Right ventricle myocardium inferior (tissue), 1 donor: ENCODE data around the gene COCH. TPM values are rescaled to one million over a fixed set of nuclear protein-coding genes. Genes with fewer than 3 reads are reported as not detected.
"Not testable (repeated sequence)": the region's sequence is repeated elsewhere in the genome, so short reads cannot be mapped to it uniquely, and the experiment has no call there.

Experiments
- ATAC-seq: fragments of 200-7000 bp; cut with Tn5 transposase; one replicate; pipeline ENCODE4 v1.9.1; 2020; ENCODE audit warnings: mild to moderate bottlenecking, moderate library complexity
- DNase-seq: peaks from one replicate; pipeline ENCODE4 v3.0.0; 2021; ENCODE audit errors: missing footprints
- intact Hi-C: fragments of 100-400 bp; cut with DNase I; formaldehyde crosslinking; loops from one replicate; pipeline ENCODE4 v1.11.0; 2022
- total RNA-seq: library from RNA; stranded (reverse); fragmentation: NEBNext Ultra II Directional; extraction: Animal tissue kit (Norgen Biotek cat#: 25700); gene quantifications from one replicate; pipeline ENCODE4 v1.2.1, GENCODE V29; 2021
- donor health status: DM: no; HTN: yes; CAD: no; lungs with severe emphysema.

The COCH gene
- total RNA-seq, 1 donor from 2014 or later = 0.43 TPM

DNA sequence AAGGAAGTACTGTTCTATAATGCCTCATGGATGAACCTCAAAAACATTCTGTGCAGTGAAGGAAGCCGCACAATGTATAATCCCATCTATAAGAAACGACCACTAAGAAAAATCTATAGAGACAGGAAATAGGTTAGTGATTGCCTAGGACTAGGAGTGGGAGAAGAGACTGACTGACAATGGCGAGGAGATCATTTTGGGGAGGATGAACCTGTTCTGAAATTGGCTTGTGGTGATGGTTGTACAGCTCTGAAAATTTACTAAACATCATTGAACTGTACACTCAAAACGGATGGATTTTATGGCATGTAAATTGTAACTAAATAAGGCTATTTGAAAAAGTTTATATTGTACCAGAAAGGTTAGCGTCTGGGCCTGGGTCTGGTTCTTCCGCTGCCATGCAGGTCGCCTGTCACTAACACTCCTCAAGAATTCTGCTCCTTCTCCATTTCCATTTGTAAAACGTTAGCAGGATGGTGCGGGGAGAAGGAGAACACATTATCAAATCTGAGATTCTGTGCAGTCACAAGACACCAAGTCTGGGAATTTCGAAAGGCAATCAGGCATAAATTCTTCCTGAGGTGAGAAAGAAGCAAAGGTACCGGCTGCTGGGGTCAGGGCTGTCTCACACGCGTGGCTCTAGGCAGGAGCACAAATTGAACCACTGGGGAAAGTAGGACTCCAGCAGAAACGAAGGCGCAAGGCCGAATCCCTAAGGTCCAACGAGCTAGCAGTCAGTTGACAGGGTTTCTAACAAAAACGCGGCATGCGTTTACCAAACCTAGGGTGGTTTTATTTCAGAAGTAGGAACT is 845 bp upstream of the COCH start:
- intact Hi-C loops = no loop called here
- ATAC-seq = no peak

DNA sequence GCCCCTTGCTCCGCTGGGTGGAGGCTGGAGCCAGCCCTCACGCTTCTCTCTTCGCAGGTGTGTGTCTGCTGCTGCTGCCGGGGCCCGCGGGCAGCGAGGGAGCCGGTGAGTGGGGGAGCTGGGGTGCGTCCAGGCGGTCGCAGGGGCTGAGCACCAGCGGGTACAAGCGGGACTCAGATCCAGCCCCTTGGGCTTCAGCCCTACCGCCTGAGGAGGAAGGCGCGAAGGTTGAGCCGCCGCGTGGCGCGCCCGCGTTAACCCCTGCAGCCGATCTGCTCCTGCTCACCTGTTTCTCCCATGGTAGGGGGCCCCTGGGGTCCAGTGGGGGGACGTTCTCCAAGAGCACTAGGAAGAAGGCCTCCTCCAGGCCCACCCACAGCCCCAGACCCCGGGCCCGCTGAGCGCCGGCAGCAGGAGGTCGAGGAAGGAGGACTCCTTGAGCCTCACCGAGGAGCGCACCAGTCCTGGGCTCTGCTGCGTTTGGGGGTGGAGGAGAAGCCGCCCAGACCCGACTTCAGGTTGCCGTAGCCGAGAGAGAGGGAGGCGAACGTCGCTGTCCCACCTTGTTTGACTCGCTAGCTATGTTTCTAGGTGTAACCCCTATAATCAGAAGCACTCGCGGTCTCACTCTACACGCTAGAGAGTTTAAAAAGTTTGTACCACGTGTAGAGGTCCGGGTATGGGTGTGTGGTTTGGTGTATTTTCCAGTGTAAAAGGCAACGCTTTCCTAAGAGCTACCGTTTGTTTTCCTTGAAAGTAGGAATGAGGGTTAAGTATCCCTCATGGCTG is 834 bp downstream of the COCH start:
- intact Hi-C loops = no loop called here
- DNase-seq = no peak
- ATAC-seq = peak; percentile 9

More for the DNA sequence above, 845 bp upstream of the COCH start:
- DNase-seq = no peak

DNA sequence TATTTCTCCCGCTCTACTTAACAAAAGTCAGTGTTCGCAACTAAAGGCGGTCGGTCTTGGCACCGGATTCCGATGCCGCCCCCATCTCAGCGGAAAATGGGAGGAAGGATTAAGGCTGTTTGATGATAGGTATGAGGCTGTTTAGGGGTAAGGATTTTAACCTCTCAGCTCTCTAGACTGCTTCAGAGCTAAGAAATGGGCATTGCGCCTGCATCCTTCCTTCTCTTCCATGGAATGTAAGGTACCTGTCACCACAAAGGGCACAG is 1.4 kb downstream of the COCH start:
- ATAC-seq = no peak
- intact Hi-C loops = no loop called here
- no peak for DNase-seq

DNA sequence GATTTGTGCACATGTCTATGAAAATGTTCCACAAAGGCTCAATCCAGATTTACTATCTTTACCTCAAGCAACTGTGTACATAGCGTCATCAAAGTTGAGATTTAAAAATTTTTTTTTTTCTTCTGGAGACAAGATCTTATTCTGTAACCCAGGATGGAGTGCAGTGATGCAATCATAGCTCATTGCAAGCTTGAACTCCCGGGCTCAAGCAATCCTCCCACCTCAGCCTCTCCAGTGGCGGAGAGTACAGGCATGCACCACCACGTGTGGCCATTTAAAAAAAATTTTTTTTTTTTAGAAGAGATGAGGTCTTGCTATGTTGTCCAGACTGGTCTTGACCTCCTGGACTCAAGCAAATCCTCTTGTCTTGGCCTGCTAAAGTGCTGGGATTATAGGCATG is 2.3 kb downstream of the COCH start:
- ATAC-seq (no peak), DNase-seq (no peak)
- intact Hi-C loops = no loop called here

DNA sequence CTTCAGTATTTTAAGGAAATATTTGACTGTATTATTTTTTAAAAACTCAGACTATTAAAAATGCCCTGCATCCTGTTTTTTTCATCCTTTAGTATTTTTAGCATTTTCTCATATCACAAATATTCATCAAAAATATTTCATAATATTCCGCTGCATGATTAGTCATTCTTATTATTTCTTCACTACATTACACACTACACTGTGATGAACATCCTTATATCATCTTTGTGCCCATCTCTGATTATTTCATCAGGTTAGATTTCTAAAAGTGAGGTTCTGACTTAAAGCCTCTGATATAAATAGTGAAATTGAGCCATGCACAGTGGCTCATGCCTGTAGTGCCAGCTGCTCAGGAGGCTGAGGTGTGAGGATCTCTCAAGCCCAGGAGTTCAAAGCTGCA is 8.1 kb downstream of the COCH start:
- DNase-seq (no peak), ATAC-seq (no peak)
- intact Hi-C loops = no loop called here

DNA sequence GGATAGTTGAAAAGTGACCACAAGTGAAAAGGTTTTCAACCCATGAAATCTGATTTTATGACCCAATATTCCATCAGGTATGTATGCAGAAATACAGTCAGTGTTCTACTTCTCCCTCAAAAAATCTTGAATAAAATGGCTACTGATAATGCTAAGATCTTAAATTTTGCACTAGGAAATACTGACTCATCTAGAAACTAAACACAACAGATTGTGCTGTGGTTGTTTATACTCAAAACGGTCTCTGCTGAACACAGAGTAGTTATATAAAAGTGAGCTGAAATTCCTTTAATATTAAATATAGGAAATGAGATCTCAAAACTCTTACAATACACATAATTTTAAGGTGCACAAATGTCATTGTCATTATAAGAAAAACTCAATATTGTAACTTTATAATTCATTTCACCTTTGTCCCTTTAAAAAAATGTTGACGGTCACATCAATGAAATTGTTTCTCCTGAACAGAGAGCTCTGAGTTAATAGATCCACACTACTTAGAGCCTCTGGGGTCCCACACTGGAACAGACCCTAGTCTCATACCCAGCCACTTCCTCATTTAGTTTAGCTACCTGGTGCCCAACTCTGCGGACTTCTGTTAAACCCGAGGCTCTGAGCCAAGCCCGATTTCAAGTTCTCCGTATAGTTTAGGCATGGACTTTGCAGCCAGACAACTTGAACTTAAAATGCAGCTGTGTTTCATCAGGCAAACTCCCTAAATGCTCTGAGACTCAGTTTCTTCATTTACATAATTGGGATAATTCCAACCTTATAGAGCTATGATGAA is 9.3 kb downstream of the COCH start:
- no peak for ATAC-seq

DNA sequence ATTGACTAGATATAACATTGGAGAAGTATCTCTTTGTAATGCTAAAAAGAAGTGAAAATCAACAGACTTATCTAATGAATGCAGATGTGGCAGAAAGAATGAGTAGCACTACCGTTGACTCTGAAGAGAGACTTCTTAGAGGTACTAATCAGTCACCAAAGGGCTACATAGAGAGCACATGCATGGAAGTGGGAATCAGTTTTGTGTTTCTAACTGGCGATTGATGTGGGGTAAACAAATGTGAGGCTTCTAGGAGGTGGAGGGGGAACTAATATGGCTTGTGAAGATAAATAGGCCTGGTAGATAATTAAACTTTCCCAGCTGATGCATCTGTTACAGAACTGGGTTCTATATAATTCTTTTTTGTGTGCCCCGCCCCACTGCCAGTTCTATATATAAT is 10.5 kb downstream of the COCH start:
- DNase-seq (no peak), ATAC-seq (no peak)
- intact Hi-C loops = no loop called here

More for the DNA sequence above, 9.3 kb downstream of the COCH start:
- no peak for DNase-seq
- intact Hi-C loops = no loop called here

DNA sequence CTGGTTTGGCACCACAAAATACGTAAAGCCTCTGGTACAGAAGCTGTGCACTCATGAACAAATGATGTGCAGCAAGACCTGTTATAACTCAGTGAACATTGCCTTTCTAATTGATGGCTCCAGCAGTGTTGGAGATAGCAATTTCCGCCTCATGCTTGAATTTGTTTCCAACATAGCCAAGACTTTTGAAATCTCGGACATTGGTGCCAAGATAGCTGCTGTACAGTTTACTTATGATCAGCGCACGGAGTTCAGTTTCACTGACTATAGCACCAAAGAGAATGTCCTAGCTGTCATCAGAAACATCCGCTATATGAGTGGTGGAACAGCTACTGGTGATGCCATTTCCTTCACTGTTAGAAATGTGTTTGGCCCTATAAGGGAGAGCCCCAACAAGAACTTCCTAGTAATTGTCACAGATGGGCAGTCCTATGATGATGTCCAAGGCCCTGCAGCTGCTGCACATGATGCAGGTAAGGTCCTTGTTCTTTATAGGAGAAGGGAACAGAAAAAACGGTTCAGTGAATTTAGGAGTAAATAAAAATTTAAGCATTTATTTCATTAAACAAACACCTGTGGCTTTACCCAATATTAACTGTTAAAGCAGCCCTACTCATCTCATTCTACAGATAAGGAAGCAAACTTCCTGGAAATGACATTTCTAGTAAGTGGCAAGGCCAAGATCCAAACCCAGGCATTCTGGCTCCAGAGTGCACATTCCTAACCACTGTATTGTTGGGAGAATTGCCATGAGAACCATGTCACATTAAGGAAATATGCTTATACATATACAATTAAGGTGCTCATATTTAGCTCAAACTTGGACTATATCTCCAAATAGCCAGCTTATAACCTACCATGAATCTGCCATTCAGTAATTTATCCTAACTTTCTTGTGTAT is 11.7 kb downstream of the COCH start:
- ATAC-seq (no peak), DNase-seq (no peak)
- intact Hi-C loops = no loop called here

DNA sequence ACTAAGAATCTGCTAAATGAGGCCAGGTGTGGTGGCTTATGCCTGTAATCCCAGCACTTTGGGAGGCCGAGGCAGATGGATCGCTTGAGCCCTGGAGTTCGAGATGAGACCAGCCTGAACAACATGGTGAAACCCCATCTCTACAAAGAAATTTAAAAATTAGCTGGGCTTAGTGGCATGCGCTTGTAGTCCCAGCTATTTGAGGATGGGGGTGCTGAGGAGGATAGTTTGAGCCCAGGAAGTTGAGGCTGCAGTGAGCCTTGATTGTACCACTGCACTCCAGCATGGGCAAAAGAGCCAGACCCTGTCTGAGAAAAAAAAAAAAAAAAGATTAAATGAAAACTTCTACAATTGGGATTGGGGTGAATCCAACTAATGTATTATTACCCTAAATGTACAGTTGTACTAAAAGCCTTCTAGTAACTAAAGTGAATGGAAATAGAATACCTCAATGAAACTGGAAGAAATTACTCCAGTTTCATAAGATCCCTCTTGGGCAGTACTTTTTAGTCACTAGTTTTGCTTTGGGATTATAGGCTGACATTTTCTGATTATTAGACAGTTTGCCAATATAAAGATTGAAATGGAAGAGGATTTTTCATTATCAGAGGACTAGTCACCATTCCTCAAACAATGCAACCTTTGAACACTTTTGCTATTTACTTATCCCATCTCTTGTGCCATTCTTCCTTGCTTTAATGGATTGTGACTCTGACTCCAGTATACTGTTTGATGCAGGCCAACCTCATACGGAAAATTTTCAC is 14.3 kb downstream of the COCH start:
- DNase-seq (no peak), ATAC-seq (no peak)
- intact Hi-C loops = no loop called here

DNA sequence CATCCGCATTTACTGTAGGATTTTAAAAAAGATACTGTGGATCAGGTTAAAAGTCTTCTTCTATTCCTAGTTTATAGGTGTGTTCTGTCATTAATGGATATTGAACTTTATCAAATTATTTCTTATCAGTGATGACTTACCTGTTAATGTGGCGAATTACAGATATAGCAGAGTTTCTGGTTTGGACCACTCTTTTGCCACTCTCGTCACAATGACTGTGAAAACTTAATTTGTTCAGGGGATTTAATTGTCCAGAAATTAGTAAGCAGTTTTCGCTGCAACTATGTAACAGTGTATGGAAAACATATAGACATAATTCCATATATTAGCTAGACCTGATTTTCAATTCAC is 14.9 kb downstream of the COCH start:
- intact Hi-C loops = no loop called here
- ATAC-seq (no peak), DNase-seq (no peak)

DNA sequence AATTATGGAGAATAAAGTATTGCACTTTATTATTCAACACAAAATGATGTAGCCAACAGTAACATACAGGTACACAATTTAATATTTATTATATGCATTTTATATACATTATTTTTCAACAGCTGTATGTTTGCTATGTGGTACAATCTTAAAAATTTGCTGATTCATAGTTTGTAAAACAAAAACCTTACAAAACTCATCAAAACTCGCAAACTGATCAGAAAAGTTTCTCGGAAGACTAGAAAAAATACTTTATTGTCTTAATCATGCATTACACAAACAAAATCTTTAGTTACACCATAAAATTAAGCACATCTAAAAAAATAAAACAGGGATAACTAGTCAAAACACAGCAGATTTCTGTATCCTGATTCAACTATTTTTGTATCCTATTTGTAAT is 19.5 kb downstream of the COCH start:
- intact Hi-C loops = no loop called here
- no peak for DNase-seq
- no peak for ATAC-seq

DNA sequence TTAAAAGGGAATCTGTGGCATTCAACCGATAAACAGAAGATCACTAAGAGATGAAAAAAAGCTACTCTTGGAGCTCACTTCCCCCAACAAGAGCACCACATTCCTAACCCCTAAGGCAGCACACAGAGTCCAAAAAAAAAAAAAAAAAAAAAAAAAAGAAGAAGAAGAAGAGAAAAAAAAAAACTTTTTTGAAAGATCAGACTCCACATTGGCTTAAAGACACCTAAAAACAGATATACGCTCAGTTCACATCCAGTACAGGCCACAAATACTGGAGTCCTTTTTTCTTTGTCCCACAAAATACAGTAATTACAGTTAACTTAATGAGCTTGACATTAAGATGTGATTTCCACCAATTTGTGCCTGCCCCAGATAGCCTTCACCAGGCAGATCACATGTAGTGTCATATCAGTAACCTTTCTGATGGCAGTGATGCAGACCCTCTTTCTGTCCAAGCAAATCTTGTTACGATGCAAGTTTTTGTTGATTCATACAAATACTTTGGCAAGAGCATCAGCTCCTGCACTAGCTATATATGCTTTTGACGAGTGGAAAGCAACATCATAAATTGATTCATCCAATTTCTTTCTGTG is 20.7 kb downstream of the COCH start:
- intact Hi-C loops = loop anchor here (5.0 kb wide), 1 partner anchor 238 kb away; no protein-coding TSS in a partner anchor
- ATAC-seq (no peak), DNase-seq (no peak)

DNA sequence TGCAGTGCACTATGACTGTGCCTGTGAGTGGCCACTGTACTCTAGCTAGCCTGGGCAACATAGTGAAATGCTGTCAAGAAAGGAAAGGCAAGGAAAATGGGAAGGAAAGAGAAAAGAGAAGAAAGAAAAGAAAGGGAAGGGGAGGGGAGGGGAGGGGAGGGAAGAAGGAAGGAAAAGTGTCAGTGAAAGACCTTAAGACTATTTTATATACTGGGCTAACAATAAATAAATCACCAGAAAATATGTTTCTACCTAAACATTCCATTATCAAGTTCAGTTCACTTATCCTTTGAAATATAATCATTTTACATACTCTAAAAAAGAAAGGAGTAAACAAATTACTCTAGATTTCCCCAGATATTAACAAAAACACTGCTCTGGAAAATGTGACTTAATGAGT is 22.1 kb downstream of the COCH start:
- DNase-seq (no peak), ATAC-seq (no peak)
- intact Hi-C loops = loop anchor here (5.0 kb wide), 1 partner anchor 239 kb away; no protein-coding TSS in a partner anchor

DNA sequence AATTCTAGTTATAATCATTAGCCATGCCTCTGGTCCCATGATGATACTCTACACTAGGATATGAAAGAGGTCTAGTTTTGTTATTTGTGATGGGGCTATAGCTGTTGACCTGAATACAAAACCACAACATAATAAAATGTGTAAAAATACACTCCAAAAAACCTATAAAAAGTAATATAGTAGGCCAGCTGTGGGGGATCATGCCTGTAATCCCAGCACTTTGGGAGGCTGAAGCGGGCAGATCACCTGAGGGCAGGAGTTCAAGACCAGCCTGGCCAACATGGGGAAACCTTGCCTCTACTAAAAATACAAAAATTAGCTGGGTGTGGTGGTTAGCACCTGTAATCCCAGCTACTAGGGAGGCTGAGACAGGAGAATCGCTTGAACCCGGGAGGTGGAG is 22.8 kb downstream of the COCH start:
- not testable (repeated sequence) for ATAC-seq, DNase-seq
- intact Hi-C loops = loop anchor here (5.0 kb wide), 1 partner anchor 240 kb away; no protein-coding TSS in a partner anchor

DNA sequence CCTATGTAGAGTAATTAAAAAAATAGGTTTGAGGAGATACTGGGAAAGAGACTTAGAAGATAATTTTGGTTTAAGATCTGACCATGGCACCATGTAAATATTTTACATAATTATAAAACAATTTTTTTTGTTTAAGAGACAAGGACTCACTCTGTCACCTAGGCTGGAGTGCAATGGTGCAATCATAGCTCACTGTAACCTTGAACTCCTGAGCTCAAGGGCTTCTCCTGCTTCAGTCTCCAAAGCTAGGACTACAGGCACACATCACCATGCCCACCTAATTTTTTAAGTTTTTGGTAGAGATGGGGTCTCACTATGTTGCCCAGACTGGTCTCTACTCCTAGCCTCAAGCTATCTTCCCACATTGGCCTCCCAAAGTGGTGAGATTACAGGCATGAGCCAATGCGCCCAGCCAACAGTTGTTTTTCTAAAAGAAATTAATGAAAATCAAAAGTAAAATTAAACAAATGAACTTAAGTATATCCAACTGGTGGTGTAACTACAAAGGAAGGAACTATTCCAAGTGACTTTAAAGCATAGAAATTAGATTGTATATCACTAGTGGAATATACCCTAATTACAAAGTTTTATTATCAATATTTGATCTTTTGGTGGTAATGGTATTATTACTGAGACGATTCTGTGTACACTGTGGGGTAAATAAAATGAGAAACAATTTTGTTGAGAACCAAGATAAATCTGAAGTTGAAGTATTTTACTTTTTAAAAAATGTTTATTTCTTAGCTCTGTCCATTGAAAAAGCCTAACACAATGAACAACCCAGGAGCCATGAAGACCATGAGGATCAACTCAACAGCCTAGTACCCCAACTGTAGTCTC is 29.1 kb downstream of the COCH start:
- intact Hi-C loops = no loop called here
- ATAC-seq = no peak
- no peak for DNase-seq

DNA sequence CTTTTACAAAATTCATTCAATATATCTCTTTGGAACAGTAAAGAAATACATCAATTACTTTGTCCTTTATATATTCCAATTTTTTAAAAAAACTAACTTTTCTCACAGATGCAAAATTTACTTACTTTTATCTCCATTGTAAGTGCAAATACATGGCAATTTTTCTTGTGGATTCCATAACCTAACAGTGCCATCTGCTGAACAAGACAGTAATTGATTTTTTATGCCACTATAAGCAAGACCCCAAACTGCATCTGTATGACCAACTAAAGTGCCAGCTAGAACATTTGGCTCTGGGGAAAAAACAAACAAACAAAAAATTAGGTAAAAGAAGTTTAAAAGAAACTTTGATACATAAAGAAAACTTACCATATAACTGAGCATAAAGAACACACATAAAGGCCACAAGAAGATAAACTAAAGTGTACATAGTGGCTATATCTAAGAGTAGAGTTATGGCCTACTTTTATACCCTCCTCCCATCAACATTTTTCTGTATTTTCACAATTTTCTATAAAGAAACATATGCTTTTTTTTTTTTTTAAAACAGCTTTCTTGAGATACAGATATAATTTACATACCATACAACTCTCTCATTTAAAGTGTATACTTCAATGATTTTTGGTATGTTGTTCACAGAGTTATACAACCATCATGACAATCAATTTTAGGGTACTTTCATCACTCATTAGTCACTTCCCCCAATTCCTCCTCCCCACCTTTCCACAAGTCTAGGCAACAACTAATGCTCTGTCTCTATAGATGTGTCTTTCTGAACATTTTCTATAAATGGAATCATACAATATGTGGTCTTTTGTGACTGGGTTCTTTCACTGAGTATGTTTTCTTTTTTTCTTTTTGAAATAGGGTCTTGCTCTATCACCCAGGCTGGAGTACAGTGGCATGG is 32.6 kb downstream of the COCH start:
- intact Hi-C loops = no loop called here
- ATAC-seq = no peak
- no peak for DNase-seq
